GM21423 (cell line): ENCODE data around the gene ARCN1.
A peak's percentile ranks its signal among the peaks of the same experiment; 100 is the strongest.
"Not testable (repeated sequence)": the region's sequence is repeated elsewhere in the genome, so short reads cannot be mapped to it uniquely, and the experiment has no call there.

ENCODE experiments used
- ATAC-seq: cut with Tn5 transposase; IDR thresholded peaks from one replicate; pipeline ENCODE4 v1.9.1; 2021; ENCODE audit warnings: mild to moderate bottlenecking, moderate library complexity; ENCODE audit not compliant: unreplicated experiment

Gene ARCN1

GRCh38 chr11:118544010-118544646, 28.1 kb upstream of the ARCN1 start:
- ATAC-seq, result no peak

GRCh38 chr11:118544647-118545010, 27.6 kb upstream of the ARCN1 start:
- ATAC-seq, result no peak

GRCh38 chr11:118545533-118545932, 26.7 kb upstream of the ARCN1 start:
- no peak for ATAC-seq

- no peak for ATAC-seq
Observed at GRCh38 chr11:118547132-118547531, 25.1 kb upstream of the ARCN1 start.

- ATAC-seq, result no peak
Observed at GRCh38 chr11:118552341-118552740, 19.9 kb upstream of the ARCN1 start.

GRCh38 chr11:118560806-118561205, 11.4 kb upstream of the ARCN1 start:
- no peak for ATAC-seq

- no peak for ATAC-seq
Observed at GRCh38 chr11:118565051-118565450, 7.2 kb upstream of the ARCN1 start.

GRCh38 chr11:118569670-118570069, 2.5 kb upstream of the ARCN1 start:
- ATAC-seq, result no peak

GRCh38 chr11:118570787-118571186, 1.4 kb upstream of the ARCN1 start:
- ATAC-seq, result no peak

GRCh38 chr11:118571701-118572060, 528 bp upstream of the ARCN1 start:
- not testable (repeated sequence) for ATAC-seq

- ATAC-seq, result peak; percentile 28
Observed at GRCh38 chr11:118572981-118573550, 857 bp downstream of the ARCN1 start.

- ATAC-seq, result no peak
Observed at GRCh38 chr11:118574636-118575035, 2.4 kb downstream of the ARCN1 start.

- not testable (repeated sequence) for ATAC-seq
Observed at GRCh38 chr11:118577995-118578394, 5.8 kb downstream of the ARCN1 start.

- ATAC-seq, result no peak
Observed at GRCh38 chr11:118581057-118581456, 8.8 kb downstream of the ARCN1 start.

- no peak for ATAC-seq
Observed at GRCh38 chr11:118587952-118588351, 15.7 kb downstream of the ARCN1 start.

- ATAC-seq, result no peak
Observed at GRCh38 chr11:118592616-118593367, 20.6 kb downstream of the ARCN1 start.

GRCh38 chr11:118594984-118595383, 22.8 kb downstream of the ARCN1 start:
- ATAC-seq, result not testable (repeated sequence)

- no peak for ATAC-seq
Observed at GRCh38 chr11:118596224-118597146, 24.3 kb downstream of the ARCN1 start.

GRCh38 chr11:118597556-118597955, 25.3 kb downstream of the ARCN1 start:
- no peak for ATAC-seq

- ATAC-seq, result no peak
Observed at GRCh38 chr11:118602331-118602730, 30.1 kb downstream of the ARCN1 start.

GRCh38 chr11:118603709-118604108, 31.5 kb downstream of the ARCN1 start:
- not testable (repeated sequence) for ATAC-seq
